Measurements from ENCODE around the gene NUDCD3. TPM values are rescaled to one million over a fixed set of nuclear protein-coding genes. Genes with fewer than 3 reads are reported as not detected.
A peak's percentile ranks its signal among the peaks of the same experiment; 100 is the strongest.

The NUDCD3 gene
- polyA plus RNA-seq, 4 donors = 71.0 to 90.3 (median 87.6) TPM

DNA sequence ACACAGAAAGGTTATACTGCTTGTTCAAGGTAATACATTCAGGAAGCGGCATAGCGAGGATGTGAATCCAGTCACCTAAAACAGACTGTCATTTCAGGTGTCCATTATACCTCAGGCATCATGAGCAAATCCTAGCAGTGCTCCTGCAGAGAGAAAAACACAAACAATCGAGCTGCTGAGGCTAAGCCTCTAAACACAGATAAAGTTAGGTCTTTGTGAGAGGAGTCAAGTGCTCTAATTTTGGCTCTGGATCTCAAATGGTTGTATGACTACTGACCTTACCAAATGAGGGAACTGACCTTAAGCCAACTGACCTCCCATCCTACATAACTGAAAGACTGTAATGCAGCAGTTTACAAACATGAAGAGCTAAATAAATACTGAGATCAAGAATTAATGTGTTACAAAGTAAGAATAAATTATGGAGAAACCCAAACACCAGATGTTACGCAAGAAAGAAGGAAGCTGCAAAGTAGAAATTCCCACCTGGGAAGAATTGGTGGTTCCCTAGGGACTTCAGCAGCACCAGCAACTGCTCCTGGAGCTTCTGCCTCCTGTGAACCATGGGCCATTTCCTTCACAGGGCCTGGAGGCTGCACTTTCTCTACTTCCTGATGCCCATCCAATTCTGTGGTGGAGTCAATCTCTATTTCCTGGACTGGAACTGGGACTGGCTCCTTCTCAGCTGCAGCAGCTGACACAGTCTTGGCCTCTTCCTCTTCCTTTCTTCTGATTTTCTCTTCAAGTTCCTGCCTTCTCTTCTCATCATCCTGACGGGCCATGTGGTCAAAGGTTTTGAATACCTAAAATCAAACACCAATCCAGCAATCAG lies 5.8 kb downstream of the NUDCD3 start:
- DNase-seq (ENCODE audit: low read depth in 4 of 4, low spot score in 3 of 4) = no peak

GRCh38 chr7:44482502-44483485 lies 7.7 kb downstream of the NUDCD3 start:
- no peak for DNase-seq (ENCODE audit: low read depth in 4 of 4, low spot score in 3 of 4)

GRCh38 chr7:44477938-44478337 lies 12.5 kb downstream of the NUDCD3 start:
- no peak for DNase-seq (ENCODE audit: low read depth in 4 of 4, low spot score in 3 of 4)

GRCh38 chr7:44477063-44477830 lies 13.2 kb downstream of the NUDCD3 start:
- DNase-seq (ENCODE audit: low read depth in 4 of 4, low spot score in 3 of 4) = peak; percentile 25 to 46 (median 29)

GRCh38 chr7:44476313-44476712 lies 14.1 kb downstream of the NUDCD3 start:
- DNase-seq (ENCODE audit: low read depth in 4 of 4, low spot score in 3 of 4) = no peak

DNA sequence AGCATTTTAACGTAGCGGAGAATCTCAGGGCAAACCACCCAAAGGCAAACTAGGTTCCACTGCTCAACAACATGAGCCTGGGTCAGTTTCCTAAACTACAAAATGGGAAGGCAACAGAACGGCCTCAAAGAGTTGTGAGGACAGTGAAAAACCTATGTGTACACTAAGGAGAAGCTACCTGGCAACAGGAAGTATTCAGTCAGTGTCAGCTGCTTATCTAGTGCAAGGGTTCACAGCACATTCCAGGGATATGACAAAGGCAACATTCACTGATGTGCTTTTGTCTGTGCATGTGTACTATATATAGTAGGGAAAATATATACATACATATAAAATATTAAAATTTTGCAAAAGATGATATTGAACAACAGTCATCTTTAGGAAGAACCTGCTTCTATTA lies 17.2 kb downstream of the NUDCD3 start:
- DNase-seq (ENCODE audit: low read depth in 4 of 4, low spot score in 3 of 4) = no peak

DNA sequence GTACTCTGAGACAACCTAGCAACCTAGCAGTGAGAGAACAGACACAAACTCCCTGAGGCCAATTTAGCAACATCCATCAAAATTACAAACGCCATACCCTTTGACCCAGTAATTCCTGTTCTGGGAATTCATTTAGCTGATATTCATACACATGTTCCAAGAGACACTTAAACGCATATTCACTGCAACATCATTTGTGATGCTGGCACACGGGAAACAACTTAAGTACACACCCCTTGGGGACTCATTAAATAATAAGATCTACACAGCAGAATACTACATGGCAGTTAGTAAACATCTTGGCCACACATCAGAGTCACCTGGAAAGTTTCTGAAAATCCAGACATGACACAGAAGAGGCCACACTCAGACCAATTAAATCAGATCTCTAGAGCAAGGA lies 17.6 kb downstream of the NUDCD3 start:
- DNase-seq (ENCODE audit: low read depth in 4 of 4, low spot score in 3 of 4) = no peak

- DNase-seq (ENCODE audit: low read depth in 4 of 4, low spot score in 3 of 4) = no peak
These were observed 18.6 kb downstream of the NUDCD3 start for GRCh38 chr7:44471850-44472249.

GRCh38 chr7:44471436-44471835 lies 19.0 kb downstream of the NUDCD3 start:
- no peak for DNase-seq (ENCODE audit: low read depth in 4 of 4, low spot score in 3 of 4)

DNA sequence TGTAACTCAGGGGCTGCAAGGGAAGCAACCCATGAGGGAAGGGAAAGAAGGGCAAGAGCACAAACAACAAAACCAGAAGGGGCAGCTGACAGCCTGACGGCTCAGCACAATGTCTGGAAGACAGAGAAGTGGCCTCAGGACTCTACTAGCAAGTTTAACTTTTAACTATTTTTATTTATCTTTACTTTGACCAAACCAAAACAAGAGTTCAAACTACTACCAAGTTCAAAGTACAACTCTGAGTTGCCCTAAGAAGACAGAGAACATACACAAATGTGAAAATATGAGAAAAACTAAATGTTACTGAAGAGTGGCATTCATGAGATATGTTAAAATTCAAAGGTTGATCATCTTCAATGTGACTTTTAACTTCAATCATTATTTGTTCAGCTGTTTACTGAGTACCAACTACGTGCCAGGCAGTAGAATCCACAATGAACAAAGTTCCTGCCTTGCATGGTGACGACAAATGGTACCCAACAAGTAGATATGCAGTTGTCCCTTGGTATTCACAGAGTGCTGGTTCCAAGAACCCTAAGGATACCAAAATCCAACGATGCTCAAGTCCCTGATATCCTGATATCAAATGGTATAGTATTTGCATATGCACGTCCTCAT lies 19.7 kb downstream of the NUDCD3 start:
- DNase-seq (ENCODE audit: low read depth in 4 of 4, low spot score in 3 of 4) = no peak

GRCh38 chr7:44470135-44470479 lies 20.4 kb downstream of the NUDCD3 start:
- no peak for DNase-seq (ENCODE audit: low read depth in 4 of 4, low spot score in 3 of 4)

DNA sequence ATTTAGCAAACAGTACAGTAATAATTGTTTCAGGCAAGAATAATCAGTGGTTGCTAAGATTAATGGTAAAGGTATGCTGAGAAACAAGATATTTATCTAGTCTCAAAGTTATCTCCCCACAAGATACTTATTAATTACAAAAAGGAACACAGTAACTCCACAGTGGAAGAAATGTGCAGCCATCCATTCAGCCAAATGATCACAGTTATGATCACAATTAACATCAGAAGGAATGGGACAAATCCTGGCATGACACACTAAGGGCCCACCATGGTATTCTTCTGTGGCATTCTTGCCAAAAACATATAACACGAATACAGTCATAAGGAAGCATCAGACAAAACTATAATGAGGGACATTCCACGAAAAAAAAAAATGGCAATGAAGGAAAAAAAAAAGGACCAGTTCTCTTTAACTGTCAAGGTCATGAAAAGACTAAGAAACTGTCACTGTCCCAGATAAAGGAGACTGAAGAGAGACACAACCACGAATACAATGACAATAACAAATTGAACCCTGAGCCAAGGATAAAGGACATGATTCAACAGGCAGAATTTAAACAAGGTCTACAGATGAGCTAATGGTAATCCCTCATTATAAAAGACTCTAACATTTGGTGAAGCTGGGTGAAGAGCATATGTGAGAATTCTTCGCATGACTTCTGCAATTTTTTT lies 20.9 kb downstream of the NUDCD3 start:
- DNase-seq (ENCODE audit: low read depth in 4 of 4, low spot score in 3 of 4) = no peak

- no peak for DNase-seq (ENCODE audit: low read depth in 4 of 4, low spot score in 3 of 4)
These were observed 23.3 kb downstream of the NUDCD3 start for GRCh38 chr7:44467217-44467548.

DNA sequence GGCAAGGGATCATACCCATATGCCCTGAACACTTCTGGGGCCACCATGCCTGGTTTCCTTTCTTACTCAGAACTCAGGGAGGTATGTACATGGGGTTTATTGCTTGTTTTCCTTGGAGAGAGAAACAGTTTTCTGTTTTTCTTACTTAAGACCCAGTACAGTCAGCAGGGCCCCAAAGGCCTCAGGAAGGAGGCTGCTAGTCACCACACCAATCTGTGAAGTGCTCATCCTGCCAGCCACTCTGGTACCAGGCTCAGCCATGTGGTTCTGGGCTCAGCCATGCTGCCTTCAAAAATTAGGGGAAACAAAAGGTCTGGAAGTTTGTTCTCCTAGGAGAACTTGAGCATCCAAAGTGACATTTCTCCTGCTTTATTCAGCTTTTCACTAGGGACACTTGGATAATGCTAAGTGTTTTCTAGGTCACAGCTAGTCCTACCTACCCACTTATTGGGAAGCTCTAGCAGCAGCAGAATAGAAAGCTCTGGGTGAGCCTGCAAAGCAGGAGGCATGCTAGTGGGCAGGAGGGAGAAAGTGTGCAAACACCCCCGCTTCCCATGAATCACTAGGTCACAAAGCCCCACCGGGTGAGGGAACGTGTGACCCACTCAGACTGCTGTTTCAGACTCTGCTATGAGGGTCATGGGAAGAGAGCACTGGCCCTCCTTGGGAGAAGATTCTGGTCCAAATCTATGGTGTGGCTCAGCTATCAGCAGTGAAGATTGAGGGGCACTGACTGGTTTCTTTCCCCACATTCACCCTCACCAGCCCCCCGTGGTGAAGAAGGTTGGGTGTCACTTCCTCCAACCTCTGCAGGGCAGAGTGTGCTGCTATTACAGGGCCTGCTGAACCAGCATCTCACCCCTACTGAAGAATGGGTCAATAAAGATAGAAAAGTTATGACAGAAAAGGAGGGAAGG lies 23.9 kb downstream of the NUDCD3 start:
- no peak for DNase-seq (ENCODE audit: low read depth in 4 of 4, low spot score in 3 of 4)

- DNase-seq (ENCODE audit: low read depth in 4 of 4, low spot score in 3 of 4) = no peak
These were observed 25.0 kb downstream of the NUDCD3 start for GRCh38 chr7:44465490-44465889.

- no peak for DNase-seq (ENCODE audit: low read depth in 4 of 4, low spot score in 3 of 4)
These were observed 27.2 kb downstream of the NUDCD3 start for GRCh38 chr7:44463169-44463808.

DNA sequence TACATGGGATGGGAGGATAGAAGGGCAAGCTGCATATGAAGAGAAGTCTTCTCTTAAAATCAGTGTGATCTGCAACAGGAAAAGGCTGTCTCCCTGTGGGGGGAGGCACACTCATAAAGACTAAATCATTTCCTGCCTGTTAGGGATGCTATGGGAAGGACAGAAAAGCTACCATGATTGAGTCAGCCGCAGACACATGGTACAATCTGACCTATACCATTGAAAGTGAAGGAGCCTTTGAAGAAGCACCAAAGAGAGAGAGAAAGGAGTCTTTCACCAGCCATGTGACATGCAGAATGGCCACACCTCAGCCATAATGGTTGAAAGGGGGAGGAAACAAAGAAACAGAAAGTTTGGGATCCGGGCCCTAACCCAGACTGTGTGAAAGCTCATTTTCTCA lies 29.1 kb downstream of the NUDCD3 start:
- DNase-seq (ENCODE audit: low read depth in 4 of 4, low spot score in 3 of 4) = no peak

GRCh38 chr7:44460325-44460724 lies 30.1 kb downstream of the NUDCD3 start:
- DNase-seq (ENCODE audit: low read depth in 4 of 4, low spot score in 3 of 4) = no peak

Data from left renal pelvis (tissue), 4 donors.